Activated T-cell treated with anti-CD3 and anti-CD28 coated beads, Interleukin-2, amount 50 U/mL, for 72 hours (primary cell): Measurements from ENCODE around the gene FRMD4B. TPM values are rescaled to one million over a fixed set of nuclear protein-coding genes. Genes with fewer than 3 reads are reported as not detected.
A peak's percentile ranks its signal among the peaks of the same experiment; 100 is the strongest.

Experiments used
- ATAC-seq, 2 donors: fragments of 150-1000 bp; cut with Tn5 transposase; replicated peaks in 1 of 2; 2 replicates each; pipeline ENCODE4 v1.10.0; 2021; ENCODE audit warnings: moderate library complexity in 2 of 2, mild to moderate bottlenecking in 1 of 2
- DNase-seq, 2 donors: peaks; one replicate each; pipeline ENCODE4 v3.0.0; 2021 to 2022; ENCODE audit warnings: mixed read lengths in 1 of 2
- H3K27ac Mint-ChIP-seq: one replicate; pipeline ENCODE4 v1.8.0; 2022; ENCODE audit warnings: mild to moderate bottlenecking, moderate library complexity, mixed read lengths
- H3K27me3 Mint-ChIP-seq: one replicate; pipeline ENCODE4 v1.8.0; 2022; ENCODE audit warnings: low read depth, mixed read lengths
- H3K36me3 Mint-ChIP-seq, 2 donors: one replicate each; pipeline ENCODE4 v1.8.0; 2022; ENCODE audit warnings: mixed read lengths in 2 of 2, mild to moderate bottlenecking in 1 of 2; ENCODE audit not compliant: insufficient read depth in 2 of 2
- H3K4me1 Mint-ChIP-seq: one replicate; pipeline ENCODE4 v1.8.0; 2022; ENCODE audit warnings: low read depth, mixed read lengths
- H3K4me3 Mint-ChIP-seq, 2 donors: one replicate each; pipeline ENCODE4 v1.8.0; 2022; ENCODE audit warnings: mild to moderate bottlenecking in 2 of 2, mixed read lengths in 2 of 2, moderate library complexity in 2 of 2
- H3K9me3 Mint-ChIP-seq, 2 donors: one replicate each; pipeline ENCODE4 v1.8.0; 2022; ENCODE audit warnings: mixed read lengths in 2 of 2
- total RNA-seq, 2 donors: library from RNA; stranded (reverse); gene quantifications; one replicate each; pipeline ENCODE4 v1.2.3, GENCODE V29; 2022

FRMD4B gene
- total RNA-seq, 2 donors from 2014 or later = 40.4 to 77.7 TPM

DNA sequence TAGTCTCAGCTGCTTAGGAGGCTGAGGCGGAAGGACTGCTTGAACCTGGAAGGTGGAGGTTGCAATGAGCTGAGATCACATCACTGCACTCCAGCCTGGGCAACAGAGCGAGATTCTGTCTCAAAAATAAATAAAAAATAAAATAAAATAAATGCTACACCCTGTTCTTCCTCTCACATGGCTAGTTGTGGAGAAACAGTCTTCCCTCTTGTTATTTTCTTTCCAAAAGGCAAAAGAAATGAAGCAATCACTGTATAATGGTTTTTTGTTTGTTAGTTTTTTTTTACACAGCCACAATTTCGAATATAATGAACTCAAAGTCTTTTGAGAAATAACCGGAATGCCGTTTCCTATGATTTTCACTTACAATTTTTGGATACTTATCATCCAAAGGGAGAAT, 4.9 kb upstream of the FRMD4B start:
- Mint-ChIP-seq H3K9me3 (no peaks in the 10 kb centered on the region), H3K4me3 (no peak overlapping the region), H3K36me3 (peaks cover 0 to 2% of the 10 kb centered on the region in 2 donors), H3K27me3 (peaks cover 42% of the 10 kb centered on the region), H3K27ac (no peak overlapping the region), H3K4me1 (peaks cover 6% of the 10 kb centered on the region)
- no peak for DNase-seq
- ATAC-seq = no peak

DNA sequence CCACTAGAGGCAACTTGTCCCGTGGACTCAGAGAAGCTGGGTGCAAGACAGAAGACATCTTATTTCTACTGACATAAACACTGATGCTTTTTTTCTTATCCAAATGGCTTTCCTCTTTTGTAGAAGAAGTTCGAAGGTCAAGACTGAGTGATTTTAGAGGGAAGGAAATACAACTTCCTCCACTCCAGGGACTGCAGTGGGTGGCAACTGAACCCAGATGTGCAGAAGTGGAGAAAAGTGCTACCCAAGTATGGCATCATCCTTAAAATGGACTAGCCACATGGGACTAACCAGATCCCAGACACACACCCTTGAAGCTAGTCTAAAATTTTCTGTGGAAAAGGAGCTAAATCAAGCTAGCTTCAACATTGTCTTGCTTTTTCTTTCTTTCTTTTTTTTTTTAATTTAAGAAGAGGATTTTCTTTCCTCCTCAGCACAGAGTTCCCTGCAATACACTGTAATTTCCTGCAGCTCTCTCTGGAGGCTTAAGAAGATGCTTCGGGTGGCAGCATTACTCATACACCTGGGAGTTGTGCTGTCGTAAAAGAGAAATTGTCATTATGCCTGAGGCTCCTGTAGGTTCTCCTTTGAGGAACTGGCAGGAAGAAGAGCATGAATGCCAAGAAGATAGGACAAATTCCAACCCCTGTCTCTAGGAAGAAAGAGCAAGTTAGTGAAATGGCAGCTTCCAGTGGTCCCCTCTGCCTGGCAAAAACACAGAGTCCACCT, 3.8 kb upstream of the FRMD4B start:
- ATAC-seq = no peak
- no peak overlapping the region for H3K4me3 Mint-ChIP-seq

DNA sequence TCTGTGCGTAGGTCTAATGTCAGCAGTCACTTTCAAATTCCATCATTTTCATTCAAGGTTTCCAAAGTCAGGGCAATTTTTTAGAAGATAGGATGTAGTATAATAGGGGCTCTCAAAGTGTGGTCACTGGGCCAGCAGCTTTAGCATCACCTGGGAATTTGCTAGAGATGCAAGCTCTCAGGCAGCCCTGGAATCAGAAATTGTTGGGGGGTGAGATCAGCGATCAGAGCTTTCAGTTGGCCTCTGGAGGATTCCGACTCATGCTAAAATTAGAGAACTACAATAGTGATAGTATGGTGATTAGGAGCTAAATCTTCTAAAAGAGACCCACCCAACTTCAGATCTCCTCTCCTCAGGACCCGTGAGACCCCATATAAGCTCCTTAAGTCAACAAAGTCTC, 2.4 kb upstream of the FRMD4B start:
- peaks cover 65% of the 10 kb centered on the region for H3K27me3 Mint-ChIP-seq
- H3K4me1 Mint-ChIP-seq = peaks cover 21% of the 10 kb centered on the region
- H3K4me3 Mint-ChIP-seq = no peak overlapping the region
- H3K36me3 Mint-ChIP-seq = peaks cover 0 to 2% of the 10 kb centered on the region in 2 donors
- ATAC-seq = no peak
- no peak overlapping the region for H3K27ac Mint-ChIP-seq
- no peak for DNase-seq
- no peaks in the 10 kb centered on the region for H3K9me3 Mint-ChIP-seq

More for the DNA sequence above, 3.8 kb upstream of the FRMD4B start:
- no peak for DNase-seq
- H3K36me3 Mint-ChIP-seq = peaks cover 0 to 2% of the 10 kb centered on the region in 2 donors
- no peaks in the 10 kb centered on the region for H3K9me3 Mint-ChIP-seq
- H3K27ac Mint-ChIP-seq = no peak overlapping the region
- H3K4me1 Mint-ChIP-seq = peaks cover 17% of the 10 kb centered on the region
- H3K27me3 Mint-ChIP-seq = peaks cover 51% of the 10 kb centered on the region

DNA sequence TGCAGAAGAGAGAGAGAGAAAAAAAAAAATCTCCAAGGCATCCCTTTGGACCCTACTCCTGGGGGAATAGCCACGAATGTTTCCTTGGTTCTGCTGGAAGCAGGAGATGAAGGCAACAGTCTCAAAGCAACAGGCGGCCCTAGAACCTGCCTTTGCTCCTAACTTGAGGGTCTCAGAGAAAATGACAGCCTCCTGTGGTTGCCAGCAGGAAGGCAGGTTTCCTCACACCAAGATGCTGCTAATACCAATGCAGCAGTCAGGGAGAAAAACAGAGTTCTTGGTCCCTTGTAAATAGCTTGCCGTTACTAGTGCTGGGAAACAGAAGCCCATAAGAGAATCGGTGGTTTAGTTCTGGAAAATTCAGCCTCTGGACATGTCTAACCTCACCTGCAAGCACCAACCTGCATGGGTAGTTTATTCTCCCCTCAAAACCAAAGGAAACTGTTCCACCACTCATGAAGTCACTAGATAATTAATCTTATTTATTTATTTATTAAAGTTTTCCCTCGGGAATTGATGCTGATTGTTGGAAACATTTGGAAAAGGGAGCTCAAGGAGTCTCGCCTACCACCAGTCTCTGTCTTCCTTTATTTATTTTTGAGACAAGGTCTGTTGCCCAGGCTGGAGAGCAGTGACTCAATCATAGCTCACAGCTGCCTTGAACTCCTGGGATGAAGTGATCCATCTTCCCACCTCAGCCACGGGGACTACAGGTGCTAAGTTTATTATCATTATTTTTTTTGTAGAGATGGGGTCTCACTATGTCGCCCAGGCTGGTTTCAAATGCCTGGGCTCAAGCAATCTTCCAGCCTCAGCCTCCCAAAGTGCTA, 883 bp upstream of the FRMD4B start:
- Mint-ChIP-seq H3K27me3 (peaks cover 76% of the 10 kb centered on the region), H3K9me3 (no peaks in the 10 kb centered on the region), H3K36me3 (peaks cover 0 to 2% of the 10 kb centered on the region in 2 donors), H3K27ac (no peak overlapping the region), H3K4me3 (peak overlapping the region; percentile 79 to 81), H3K4me1 (peaks cover 21% of the 10 kb centered on the region)
- DNase-seq (no peak), ATAC-seq (peak; percentile 13 to 17)

DNA sequence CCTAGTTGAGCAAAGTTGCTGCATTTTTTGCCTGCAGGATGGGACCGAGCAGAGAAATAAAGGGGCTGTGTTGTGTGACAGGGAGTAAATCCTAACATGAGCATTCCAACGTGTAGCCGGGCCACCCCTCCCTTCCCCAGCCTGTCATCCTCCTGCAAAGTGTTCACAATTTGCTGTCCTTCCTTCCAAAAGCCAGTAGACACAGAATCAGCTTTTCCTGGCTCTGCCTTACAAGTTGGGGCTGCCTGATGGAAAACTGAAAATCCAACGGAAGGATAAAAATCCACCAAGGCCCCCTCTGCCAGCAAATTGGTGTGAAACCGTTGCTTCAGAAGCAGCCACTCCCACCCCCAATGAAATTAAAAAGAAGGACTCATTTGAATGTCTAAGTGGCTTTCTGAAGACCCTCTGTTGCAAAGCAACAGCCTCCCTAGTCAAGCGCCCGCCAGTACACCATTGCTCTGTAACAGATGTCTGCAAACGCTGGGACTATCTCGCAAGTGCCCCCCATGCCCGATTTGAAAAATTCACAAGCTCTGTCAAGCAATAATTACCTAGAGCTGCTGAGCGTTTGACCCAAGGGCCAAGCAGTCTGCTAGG, 665 bp downstream of the FRMD4B start:
- H3K36me3 Mint-ChIP-seq = peaks cover 0 to 2% of the 10 kb centered on the region in 2 donors
- H3K9me3 Mint-ChIP-seq = no peaks in the 10 kb centered on the region
- no peak for DNase-seq
- H3K4me3 Mint-ChIP-seq = peak overlapping the region; percentile 79 to 81
- H3K27ac Mint-ChIP-seq = no peak overlapping the region
- peaks cover 90% of the 10 kb centered on the region for H3K27me3 Mint-ChIP-seq
- peak in 1 of 2 donors; percentile 6 for ATAC-seq
- H3K4me1 Mint-ChIP-seq = peaks cover 21% of the 10 kb centered on the region

DNA sequence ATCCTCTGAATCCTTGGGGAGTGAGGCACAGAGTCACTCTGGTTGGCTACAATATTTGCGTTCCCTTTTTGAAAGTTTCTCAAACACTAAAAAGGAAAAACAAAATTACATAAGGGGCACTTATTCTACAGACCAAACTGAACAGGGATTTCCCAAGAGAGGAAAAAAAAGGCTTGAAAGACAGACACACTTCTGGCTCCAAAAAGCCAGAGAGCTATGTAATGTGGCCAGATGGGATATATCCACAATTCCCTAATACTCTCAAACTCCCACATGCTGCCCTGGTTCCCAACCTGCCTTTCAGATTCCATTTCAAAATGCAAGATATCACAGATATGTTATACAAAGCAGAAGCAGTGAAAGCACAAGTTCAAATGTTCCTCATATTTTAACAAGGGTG, 1.6 kb downstream of the FRMD4B start:
- H3K4me1 Mint-ChIP-seq = peaks cover 21% of the 10 kb centered on the region
- H3K27ac Mint-ChIP-seq = no peak overlapping the region
- no peak for DNase-seq
- peaks cover 0 to 2% of the 10 kb centered on the region in 2 donors for H3K36me3 Mint-ChIP-seq
- H3K4me3 Mint-ChIP-seq = peak overlapping the region; percentile 79 to 81
- H3K9me3 Mint-ChIP-seq = no peaks in the 10 kb centered on the region
- H3K27me3 Mint-ChIP-seq = peaks cover 82% of the 10 kb centered on the region
- no peak for ATAC-seq

DNA sequence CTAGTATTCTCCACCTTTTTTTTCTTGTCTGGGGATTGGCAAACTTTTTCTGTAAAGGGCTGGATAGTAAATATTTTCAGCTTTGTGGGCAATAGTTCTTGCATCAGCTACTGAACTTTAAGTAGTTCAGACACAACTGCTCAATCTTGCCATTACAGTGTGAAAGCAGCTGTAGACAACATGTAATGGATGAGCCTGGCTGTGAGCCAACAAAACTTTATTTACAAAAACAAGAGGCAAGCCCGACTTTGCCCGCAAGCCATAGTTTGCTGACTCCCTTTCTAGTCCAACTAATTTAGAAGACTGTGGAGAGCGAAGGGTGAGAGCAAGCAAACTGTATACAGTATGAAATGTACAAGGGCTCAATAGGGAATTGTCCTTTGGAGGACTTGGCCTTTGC, 6.2 kb downstream of the FRMD4B start:
- Mint-ChIP-seq H3K4me1 (peaks cover 4% of the 10 kb centered on the region), H3K27ac (no peak overlapping the region), H3K27me3 (peaks cover 51% of the 10 kb centered on the region), H3K9me3 (peaks cover 2 to 4% of the 10 kb centered on the region in 2 donors), H3K36me3 (peaks cover 0 to 2% of the 10 kb centered on the region in 2 donors), H3K4me3 (no peak overlapping the region)
- ATAC-seq (no peak), DNase-seq (no peak)

DNA sequence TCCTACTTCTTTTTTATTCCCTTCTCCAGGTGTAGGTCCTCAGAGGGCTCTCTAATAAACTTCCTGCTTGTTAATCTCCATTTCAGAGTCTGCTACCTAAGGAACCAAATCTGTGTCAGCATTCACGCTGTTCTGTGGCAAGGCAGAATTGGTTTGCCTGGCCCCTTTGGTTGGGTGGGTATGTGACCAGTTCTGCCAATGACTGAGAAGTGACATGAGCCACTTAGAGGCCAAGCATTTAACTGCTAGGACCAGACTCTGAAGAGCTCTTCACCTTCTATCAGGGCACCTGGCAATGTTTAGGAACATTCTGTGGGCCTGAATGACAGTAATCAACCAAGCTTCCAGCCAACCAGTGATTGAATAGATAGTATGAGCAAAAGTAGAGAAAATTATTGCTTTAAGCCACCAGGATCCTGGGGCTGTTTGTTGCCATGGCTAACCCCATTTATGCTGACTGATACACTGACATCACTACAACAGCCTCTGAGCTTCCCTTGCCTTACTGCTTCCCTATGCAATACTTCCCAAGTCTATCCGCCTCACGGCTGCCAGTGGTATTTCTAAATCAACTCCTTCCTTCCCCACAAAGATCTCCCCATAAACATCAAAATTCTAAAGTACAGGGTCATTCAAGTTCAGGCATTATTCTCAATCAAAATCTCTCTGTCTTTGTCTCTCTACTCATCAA, 7.6 kb downstream of the FRMD4B start:
- no peak overlapping the region for H3K4me3 Mint-ChIP-seq
- peaks cover 2 to 4% of the 10 kb centered on the region in 2 donors for H3K9me3 Mint-ChIP-seq
- no peak for ATAC-seq
- DNase-seq = no peak
- H3K36me3 Mint-ChIP-seq = peaks cover 0 to 2% of the 10 kb centered on the region in 2 donors
- no peaks in the 10 kb centered on the region for H3K4me1 Mint-ChIP-seq
- no peak overlapping the region for H3K27ac Mint-ChIP-seq
- peaks cover 39% of the 10 kb centered on the region for H3K27me3 Mint-ChIP-seq

DNA sequence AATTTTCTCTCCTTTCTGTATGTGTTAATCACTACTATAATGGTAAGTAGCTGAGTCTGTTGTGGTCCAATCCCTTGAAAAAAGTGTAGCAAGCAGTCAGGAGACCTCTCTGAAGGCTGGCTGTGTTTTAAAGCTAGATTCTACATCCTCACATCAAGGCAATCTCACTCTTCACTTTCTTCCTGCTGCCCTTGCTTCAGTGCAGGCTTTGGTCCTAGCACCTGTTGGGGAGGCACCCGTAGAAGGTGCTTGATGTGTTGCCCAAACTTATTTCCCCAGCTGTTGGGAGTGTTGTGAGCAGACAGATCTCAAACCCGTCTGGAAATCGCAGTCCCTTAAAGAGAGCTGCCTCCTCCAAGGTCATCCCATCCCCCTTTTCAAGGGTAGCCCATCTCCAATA, 8.6 kb downstream of the FRMD4B start:
- Mint-ChIP-seq H3K27me3 (peaks cover 38% of the 10 kb centered on the region), H3K4me3 (no peak overlapping the region), H3K36me3 (peaks cover 0 to 2% of the 10 kb centered on the region in 2 donors), H3K4me1 (no peaks in the 10 kb centered on the region), H3K27ac (no peak overlapping the region), H3K9me3 (peaks cover 2 to 4% of the 10 kb centered on the region in 2 donors)
- DNase-seq (no peak), ATAC-seq (no peak)

DNA sequence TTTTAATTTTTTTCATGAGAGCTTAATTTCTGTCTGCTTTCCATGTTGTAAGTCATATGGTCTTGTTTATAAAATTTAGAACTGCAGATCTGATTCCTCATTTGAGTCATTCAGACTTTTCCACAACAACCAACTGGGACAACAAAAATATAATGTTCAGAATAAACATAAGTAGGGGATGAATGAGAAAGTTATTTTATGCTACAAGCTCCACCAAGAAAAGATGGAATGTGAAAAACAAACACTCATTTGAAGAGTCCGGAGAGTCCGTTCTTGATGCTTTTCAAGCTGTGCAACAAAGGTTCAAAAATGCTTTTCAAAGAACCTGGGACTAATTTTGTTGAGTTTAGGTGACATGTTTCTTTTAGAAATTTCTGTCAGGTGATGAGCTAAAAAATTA, 9.2 kb downstream of the FRMD4B start:
- Mint-ChIP-seq H3K9me3 (peaks cover 2 to 4% of the 10 kb centered on the region in 2 donors), H3K36me3 (peaks cover 0 to 2% of the 10 kb centered on the region in 2 donors), H3K4me3 (no peak overlapping the region), H3K27me3 (peaks cover 32% of the 10 kb centered on the region), H3K4me1 (no peaks in the 10 kb centered on the region), H3K27ac (no peak overlapping the region)
- no peak for ATAC-seq
- no peak for DNase-seq

DNA sequence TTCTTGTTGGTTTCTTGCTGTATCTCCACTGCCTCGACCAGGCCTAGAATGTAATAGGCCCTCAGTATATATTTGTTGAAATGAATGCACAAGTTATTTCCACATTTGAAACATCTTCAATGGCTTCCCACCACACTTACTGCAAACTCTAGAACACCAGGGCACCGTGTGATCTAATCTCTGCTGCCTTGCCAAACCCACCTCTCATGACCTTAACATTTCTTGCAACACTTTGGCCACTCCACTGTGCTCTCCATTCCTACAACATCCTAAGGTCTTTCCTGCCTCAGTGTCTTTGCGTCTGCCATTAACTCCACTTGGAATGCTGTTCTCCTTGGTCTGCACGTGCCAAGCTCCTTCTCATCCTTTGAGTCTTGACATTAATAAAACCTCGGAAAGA, 14.1 kb downstream of the FRMD4B start:
- ATAC-seq (no peak), DNase-seq (no peak)
- no peaks in the 10 kb centered on the region for H3K9me3 Mint-ChIP-seq
- H3K36me3 Mint-ChIP-seq = no peaks in the 10 kb centered on the region
- H3K27ac Mint-ChIP-seq = no peak overlapping the region
- H3K27me3 Mint-ChIP-seq = peaks cover 21% of the 10 kb centered on the region
- no peak overlapping the region for H3K4me3 Mint-ChIP-seq
- H3K4me1 Mint-ChIP-seq = peaks cover 30% of the 10 kb centered on the region

DNA sequence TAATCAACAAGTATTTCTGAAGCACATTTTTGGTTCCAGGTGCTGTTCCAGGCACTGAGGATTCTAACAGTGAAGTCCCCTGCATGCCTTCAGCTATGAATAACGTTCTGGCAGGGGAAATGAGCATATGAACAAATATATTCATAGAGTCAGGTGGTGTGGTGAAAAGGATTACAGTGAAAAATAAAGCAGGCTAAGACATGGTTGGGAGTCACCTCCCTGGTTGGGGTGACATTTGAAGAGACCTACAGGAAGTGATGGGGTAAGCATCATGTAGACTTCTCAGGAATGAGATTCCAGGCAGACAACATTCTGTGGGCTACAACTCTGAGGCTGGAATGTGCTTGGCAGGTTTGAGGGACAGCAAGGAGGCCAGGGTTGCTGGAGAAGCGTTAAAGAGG, 15.0 kb downstream of the FRMD4B start:
- H3K9me3 Mint-ChIP-seq = no peaks in the 10 kb centered on the region
- H3K4me3 Mint-ChIP-seq = no peak overlapping the region
- ATAC-seq = no peak
- H3K36me3 Mint-ChIP-seq = no peaks in the 10 kb centered on the region
- no peak overlapping the region for H3K27ac Mint-ChIP-seq
- H3K4me1 Mint-ChIP-seq = peaks cover 30% of the 10 kb centered on the region
- DNase-seq = no peak
- H3K27me3 Mint-ChIP-seq = peaks cover 21% of the 10 kb centered on the region
